ENCODE data around the gene ACSS3.
"Not testable (repeated sequence)": the region's sequence is repeated elsewhere in the genome, so short reads cannot be mapped to it uniquely, and the experiment has no call there.

ACSS3 gene

GRCh38 chr12:81077686-81078441, at the start of gene ACSS3:
Gene ACSS3 (plus strand): TSS chr12:81078079. CDS start chr12:81078121, 42 bp downstream.
- peak in 2 of 3 experiments; percentile 81 to 90 for DNase-seq

- DNase-seq = no peak
Observed at GRCh38 chr12:81034926-81035325, 43.0 kb upstream of the ACSS3 start.

GRCh38 chr12:81039231-81039630, 38.6 kb upstream of the ACSS3 start:
- no peak for DNase-seq

- peak in 1 of 3 experiments; percentile 44 for DNase-seq
Observed at GRCh38 chr12:81043979-81044740, 33.7 kb upstream of the ACSS3 start.

- not testable (repeated sequence) for DNase-seq
Observed at GRCh38 chr12:81064971-81065370, 12.9 kb upstream of the ACSS3 start.

GRCh38 chr12:81070846-81071245, 7.0 kb upstream of the ACSS3 start:
- no peak for DNase-seq

- no peak for DNase-seq
Observed at GRCh38 chr12:81075539-81075938, 2.3 kb upstream of the ACSS3 start.

GRCh38 chr12:81077329-81077685, 572 bp upstream of the ACSS3 start:
- peak in 2 of 3 experiments; percentile 80 to 85 for DNase-seq

GRCh38 chr12:81078469-81079196, 754 bp downstream of the ACSS3 start:
- DNase-seq = peak in 2 of 3 experiments; percentile 52 to 68

GRCh38 chr12:81079280-81080076, 1.6 kb downstream of the ACSS3 start:
- DNase-seq = peak in 1 of 3 experiments; percentile 51

GRCh38 chr12:81080431-81080983, 2.6 kb downstream of the ACSS3 start:
- no peak for DNase-seq

GRCh38 chr12:81081726-81082125, 3.8 kb downstream of the ACSS3 start:
- DNase-seq = no peak

GRCh38 chr12:81083018-81083417, 5.1 kb downstream of the ACSS3 start:
- DNase-seq = no peak

GRCh38 chr12:81083906-81084513, 6.1 kb downstream of the ACSS3 start:
- no peak for DNase-seq

GRCh38 chr12:81084811-81085350, 7.0 kb downstream of the ACSS3 start:
- no peak for DNase-seq

- no peak for DNase-seq
Observed at GRCh38 chr12:81085832-81086231, 8.0 kb downstream of the ACSS3 start.

GRCh38 chr12:81086342-81086741, 8.5 kb downstream of the ACSS3 start:
- DNase-seq = peak in 1 of 3 experiments; percentile 7

- DNase-seq = peak in 1 of 3 experiments; percentile 60
Observed at GRCh38 chr12:81088221-81088620, 10.3 kb downstream of the ACSS3 start.

- DNase-seq = no peak
Observed at GRCh38 chr12:81089412-81089811, 11.5 kb downstream of the ACSS3 start.

GRCh38 chr12:81092053-81092452, 14.2 kb downstream of the ACSS3 start:
- DNase-seq = no peak

GRCh38 chr12:81094718-81095360, 17.0 kb downstream of the ACSS3 start:
- no peak for DNase-seq

Measured in NCI-H1417 (cell line).